Neural cell (in vitro differentiated cells): ENCODE measurements around the gene GABBR2.
"Not testable (repeated sequence)": the region's sequence is repeated elsewhere in the genome, so short reads cannot be mapped to it uniquely, and the experiment has no call there.

Experiments
- EP300 ChIP-seq: fragments of 450-650 bp; conservative IDR thresholded peaks from 2 replicates; pipeline ENCODE4 v1.6.1; 2014; ENCODE audit warnings: antibody characterized with exemption, mild to moderate bottlenecking, moderate library complexity; ENCODE audit not compliant: poor library complexity, severe bottlenecking
- EZH2 ChIP-seq: fragments of 200-600, 300-800 bp; shearing (Covaris generic), sonication (generic); IDR thresholded peaks from 2 replicates; pipeline ENCODE4 v1.6.1; 2014; ENCODE audit warnings: antibody characterized with exemption, low read length, borderline replicate concordance, mild to moderate bottlenecking; ENCODE audit not compliant: insufficient read depth, poor library complexity, severe bottlenecking
- REST ChIP-seq: IDR thresholded peaks from 2 replicates; pipeline ENCODE4 v1.6.1; 2012; ENCODE audit warnings: borderline replicate concordance

GRCh38 chr9:98584853-98585438, 123.8 kb downstream of the GABBR2 start:
- not testable (repeated sequence) for TF ChIP-seq EZH2, REST, EP300
